SJCRH30 (cell line): ENCODE results near the gene AGPAT3. TPM values are rescaled to one million over a fixed set of nuclear protein-coding genes. Genes with fewer than 3 reads are reported as not detected.
"Not testable (repeated sequence)": the region's sequence is repeated elsewhere in the genome, so short reads cannot be mapped to it uniquely, and the experiment has no call there.

Experiments
- DNase-seq, 2 experiments: peaks; one replicate each; pipeline ENCODE4 v3.0.0-alpha.2; 2015 to 2020
- H3K27ac ChIP-seq: fragments of 250-450 bp; sonication (Bioruptor Pico); 2 replicates; pipeline ENCODE4 v1.5.1; 2020; ENCODE audit warnings: mild to moderate bottlenecking, moderate library complexity
- H3K27me3 ChIP-seq: fragments of 250-450 bp; sonication (Bioruptor Pico); 2 replicates; pipeline ENCODE4 v1.5.1; 2020; ENCODE audit warnings: mild to moderate bottlenecking, moderate library complexity
- H3K36me3 ChIP-seq: fragments of 250-450 bp; sonication (Bioruptor Pico); 2 replicates; pipeline ENCODE4 v1.5.1; 2020; ENCODE audit warnings: mild to moderate bottlenecking, moderate library complexity
- H3K4me1 ChIP-seq: fragments of 250-450 bp; sonication (Bioruptor Pico); 2 replicates; pipeline ENCODE4 v1.5.1; 2020; ENCODE audit warnings: mild to moderate bottlenecking, moderate library complexity
- H3K4me3 ChIP-seq: fragments of 250-450 bp; sonication (Bioruptor Pico); 2 replicates; pipeline ENCODE4 v1.5.1; 2020; ENCODE audit warnings: mild to moderate bottlenecking, moderate library complexity
- H3K9me3 ChIP-seq: fragments of 250-450 bp; sonication (Bioruptor Pico); replicated peaks from 2 replicates; pipeline ENCODE4 v1.5.1; 2020; ENCODE audit warnings: mild to moderate bottlenecking, moderate library complexity
- total RNA-seq: library from RNA; depleted of rRNA; stranded (reverse); fragments of >200 nt; shearing (Covaris generic); gene quantifications from 2 replicates; pipeline ENCODE4 v1.2.3, GENCODE V29; 2014

The AGPAT3 gene
- total RNA-seq, 1 experiment from 2014 or later: 18.3 TPM

- no peaks in the 10 kb centered on the region for H3K9me3 ChIP-seq
- no peaks in the 10 kb centered on the region for H3K36me3 ChIP-seq
- no peaks in the 10 kb centered on the region for H3K27me3 ChIP-seq
- no peak overlapping the region for H3K27ac ChIP-seq
- no peak overlapping the region for H3K4me3 ChIP-seq
- no peak for DNase-seq
- H3K4me1 ChIP-seq: no peaks in the 10 kb centered on the region
These were observed 28.6 kb downstream of the AGPAT3 start for GRCh38 chr21:43893536-43894205.

GRCh38 chr21:43894206-43894577 lies 29.2 kb downstream of the AGPAT3 start:
- no peaks in the 10 kb centered on the region for H3K36me3 ChIP-seq
- no peaks in the 10 kb centered on the region for H3K4me1 ChIP-seq
- H3K9me3 ChIP-seq: no peaks in the 10 kb centered on the region
- H3K4me3 ChIP-seq: no peak overlapping the region
- H3K27ac ChIP-seq: no peak overlapping the region
- no peak for DNase-seq
- no peaks in the 10 kb centered on the region for H3K27me3 ChIP-seq

- Histone ChIP-seq H3K27ac (no peak overlapping the region), H3K27me3 (no peaks in the 10 kb centered on the region), H3K9me3 (no peaks in the 10 kb centered on the region), H3K36me3 (no peaks in the 10 kb centered on the region), H3K4me1 (no peaks in the 10 kb centered on the region), H3K4me3 (no peak overlapping the region)
- no peak for DNase-seq
These were observed 30.2 kb downstream of the AGPAT3 start for GRCh38 chr21:43895196-43895595.

GRCh38 chr21:43896696-43897299 lies 31.8 kb downstream of the AGPAT3 start:
- H3K4me1 ChIP-seq, H3K9me3 ChIP-seq, H3K36me3 ChIP-seq, H3K27me3 ChIP-seq, H3K4me3 ChIP-seq, DNase-seq, H3K27ac ChIP-seq: not testable (repeated sequence)

GRCh38 chr21:43899307-43900077 lies 34.5 kb downstream of the AGPAT3 start:
- no peaks in the 10 kb centered on the region for H3K27me3 ChIP-seq

GRCh38 chr21:43900078-43900385 lies 35.0 kb downstream of the AGPAT3 start:
- DNase-seq: no peak
- Histone ChIP-seq H3K27me3 (no peaks in the 10 kb centered on the region), H3K36me3 (no peaks in the 10 kb centered on the region), H3K27ac (no peak overlapping the region), H3K4me1 (no peaks in the 10 kb centered on the region), H3K4me3 (no peak overlapping the region), H3K9me3 (no peaks in the 10 kb centered on the region)

More at GRCh38 chr21:43899307-43900077, 34.5 kb downstream of the AGPAT3 start:
- no peaks in the 10 kb centered on the region for H3K9me3 ChIP-seq
- no peaks in the 10 kb centered on the region for H3K36me3 ChIP-seq
- DNase-seq: no peak
- H3K4me1 ChIP-seq: no peaks in the 10 kb centered on the region
- H3K27ac ChIP-seq: no peak overlapping the region
- H3K4me3 ChIP-seq: no peak overlapping the region

- Histone ChIP-seq H3K36me3 (no peaks in the 10 kb centered on the region), H3K9me3 (no peaks in the 10 kb centered on the region), H3K27me3 (no peaks in the 10 kb centered on the region), H3K27ac (no peak overlapping the region), H3K4me3 (no peak overlapping the region), H3K4me1 (no peaks in the 10 kb centered on the region)
- DNase-seq: no peak
These were observed 35.7 kb downstream of the AGPAT3 start for GRCh38 chr21:43900690-43901089.

GRCh38 chr21:43902441-43902840 lies 37.4 kb downstream of the AGPAT3 start:
- no peaks in the 10 kb centered on the region for H3K36me3 ChIP-seq
- no peaks in the 10 kb centered on the region for H3K9me3 ChIP-seq
- H3K4me1 ChIP-seq: no peaks in the 10 kb centered on the region
- H3K4me3 ChIP-seq: no peak overlapping the region
- H3K27ac ChIP-seq: no peak overlapping the region
- no peaks in the 10 kb centered on the region for H3K27me3 ChIP-seq
- DNase-seq: no peak

- no peak overlapping the region for H3K4me3 ChIP-seq
- H3K36me3 ChIP-seq: no peaks in the 10 kb centered on the region
- no peak overlapping the region for H3K27ac ChIP-seq
- H3K27me3 ChIP-seq: no peaks in the 10 kb centered on the region
- H3K9me3 ChIP-seq: no peaks in the 10 kb centered on the region
- DNase-seq: no peak
- no peaks in the 10 kb centered on the region for H3K4me1 ChIP-seq
These were observed 38.5 kb downstream of the AGPAT3 start for GRCh38 chr21:43903451-43904091.

- no peak for DNase-seq
- Histone ChIP-seq H3K36me3 (no peaks in the 10 kb centered on the region), H3K4me3 (no peak overlapping the region), H3K4me1 (no peaks in the 10 kb centered on the region), H3K27ac (no peak overlapping the region), H3K9me3 (no peaks in the 10 kb centered on the region), H3K27me3 (no peaks in the 10 kb centered on the region)
These were observed 39.3 kb downstream of the AGPAT3 start for GRCh38 chr21:43904331-43904781.

- H3K4me3 ChIP-seq: no peak overlapping the region
- H3K9me3 ChIP-seq: no peaks in the 10 kb centered on the region
- DNase-seq: no peak
- no peaks in the 10 kb centered on the region for H3K4me1 ChIP-seq
- H3K27ac ChIP-seq: no peak overlapping the region
- no peaks in the 10 kb centered on the region for H3K36me3 ChIP-seq
- H3K27me3 ChIP-seq: no peaks in the 10 kb centered on the region
These were observed 40.9 kb downstream of the AGPAT3 start for GRCh38 chr21:43905726-43906455.

- H3K27ac ChIP-seq: no peak overlapping the region
- H3K27me3 ChIP-seq: no peaks in the 10 kb centered on the region
- H3K4me1 ChIP-seq: no peaks in the 10 kb centered on the region
- DNase-seq: no peak
- H3K36me3 ChIP-seq: no peaks in the 10 kb centered on the region
- H3K9me3 ChIP-seq: no peaks in the 10 kb centered on the region
- no peak overlapping the region for H3K4me3 ChIP-seq
These were observed 41.8 kb downstream of the AGPAT3 start for GRCh38 chr21:43906585-43907370.

- DNase-seq: no peak
These were observed 42.7 kb downstream of the AGPAT3 start for GRCh38 chr21:43907751-43908150.

GRCh38 chr21:43908167-43908566 lies 43.1 kb downstream of the AGPAT3 start:
- Histone ChIP-seq H3K36me3 (no peaks in the 10 kb centered on the region), H3K9me3 (no peaks in the 10 kb centered on the region), H3K27me3 (no peaks in the 10 kb centered on the region)

More at GRCh38 chr21:43907751-43908150, 42.7 kb downstream of the AGPAT3 start:
- Histone ChIP-seq H3K27me3 (no peaks in the 10 kb centered on the region), H3K4me3 (no peak overlapping the region), H3K36me3 (no peaks in the 10 kb centered on the region), H3K27ac (no peak overlapping the region), H3K4me1 (no peaks in the 10 kb centered on the region), H3K9me3 (no peaks in the 10 kb centered on the region)

More at GRCh38 chr21:43908167-43908566, 43.1 kb downstream of the AGPAT3 start:
- DNase-seq: no peak
- Histone ChIP-seq H3K4me3 (no peak overlapping the region), H3K4me1 (no peaks in the 10 kb centered on the region), H3K27ac (no peak overlapping the region)
